Esophagus squamous epithelium (tissue), 5 donors: ENCODE data around the gene SPATS2L. TPM values are rescaled to one million over a fixed set of nuclear protein-coding genes. Genes with fewer than 3 reads are reported as not detected.

Experiments
- DNase-seq: peaks from one replicate; lab custom pipeline; 2025; lab: John Stamatoyannopoulos, UW
- H3K27ac ChIP-seq, 4 donors: fragments of 200-600 bp; sonication (generic); one replicate each; pipeline ENCODE4 v1.5.1; 2016 to 2019; ENCODE audit warnings: mild to moderate bottlenecking in 1 of 4
- H3K27me3 ChIP-seq, 4 donors: fragments of 200-600 bp; sonication (generic); 1 replicate in 3 of 4; 2 replicates in 1 of 4; pipeline versions ENCODE4 v1.5.1 to v1.6.0; 2017 to 2021; ENCODE audit warnings: antibody characterized with exemption in 1 of 4
- H3K36me3 ChIP-seq, 3 donors: fragments of 200-600 bp; sonication (generic); one replicate each; pipeline ENCODE4 v1.5.1; 2016 to 2019
- H3K4me1 ChIP-seq, 3 donors: fragments of 200-600 bp; sonication (generic); one replicate each; pipeline ENCODE4 v1.5.1; 2017 to 2019
- H3K4me3 ChIP-seq, 4 donors: fragments of 200-600 bp; sonication (generic); 1 replicate in 3 of 4; 2 replicates in 1 of 4; pipeline ENCODE4 v1.5.1; 2016 to 2019; ENCODE audit warnings: mild to moderate bottlenecking in 2 of 4, moderate library complexity in 1 of 4
- H3K9me3 ChIP-seq, 3 donors: fragments of 200-600 bp; sonication (generic); one replicate each; pipeline ENCODE4 v1.5.1; 2016 to 2019
- POLR2A ChIP-seq, 4 donors: fragments of 450-650 bp; IDR thresholded peaks; one replicate each; pipeline ENCODE4 v1.6.1; 2017; ENCODE audit warnings: antibody characterized with exemption in 4 of 4, mild to moderate bottlenecking in 4 of 4, moderate library complexity in 3 of 4
- WGBS, 2 donors: methylation state at CpG; one replicate each; pipeline ENCODE4 v1.1.5; 2018; 5-methylcytosine and 5-hydroxymethylcytosine counted together
- intact Hi-C: fragments of 100-400 bp; cut with DNase I; formaldehyde crosslinking; loops from one replicate; pipeline ENCODE4 v1.15.0; 2022
- total RNA-seq, 4 donors: library from RNA; depleted of rRNA; stranded (reverse); fragments of >200 nt; gene quantifications; one replicate each; pipeline ENCODE4 v1.1.0, GENCODE V29; 2016
- TF ChIP-seq, protein P1 (sequence below), 6 experiments: fragments of 450-650 bp in 4 of 6; fragments of 200-600 bp in 2 of 6; sonication (generic) in 2 of 6; IDR thresholded peaks; one replicate each; pipeline ENCODE4 v1.5.1; 2016 to 2019; ENCODE audit warnings: antibody characterized with exemption in 6 of 6, mild to moderate bottlenecking in 4 of 6, moderate library complexity in 4 of 6
- donor health status: DM: yes; HTN: yes; CAD: no.

Gene SPATS2L
- total RNA-seq, 4 donors from 2014 or later: 53.2 to 91.9 (median 68.3) TPM

DNA sequence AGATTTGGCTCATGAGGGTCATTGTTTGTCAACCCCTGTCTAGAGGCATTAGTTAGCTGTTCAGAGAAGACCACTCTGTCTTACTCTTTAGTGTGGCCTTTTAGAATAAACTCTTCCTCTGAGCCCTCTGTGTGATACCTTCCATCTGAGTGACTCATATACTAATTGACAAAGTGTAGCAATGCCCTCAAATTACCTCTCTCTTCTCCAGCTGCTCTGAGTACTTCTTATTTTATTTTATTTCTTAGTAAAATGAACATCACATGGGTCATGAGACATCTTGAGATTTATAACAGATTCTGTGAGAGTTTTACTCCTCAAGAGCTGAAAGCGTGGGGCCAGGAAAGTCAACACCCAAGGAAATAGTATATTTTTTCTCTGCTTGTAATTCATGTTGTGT, 136.0 kb downstream of the SPATS2L start:
- WGBS, 2 donors: 85 to 86% methylated on average over 1 of the region's 1 CpG
- H3K9me3 ChIP-seq: no peaks in the 10 kb centered on the region
- peaks cover 0 to 89% (median 0%) of the 10 kb centered on the region in 3 donors for H3K36me3 ChIP-seq
- no peak for DNase-seq
- H3K4me1 ChIP-seq: no peaks in the 10 kb centered on the region
- H3K27ac ChIP-seq: no peak overlapping the region
- H3K4me3 ChIP-seq: no peak overlapping the region
- intact Hi-C loops: no loop called here
- H3K27me3 ChIP-seq: no peaks in the 10 kb centered on the region
- TF ChIP-seq, protein P1, sequence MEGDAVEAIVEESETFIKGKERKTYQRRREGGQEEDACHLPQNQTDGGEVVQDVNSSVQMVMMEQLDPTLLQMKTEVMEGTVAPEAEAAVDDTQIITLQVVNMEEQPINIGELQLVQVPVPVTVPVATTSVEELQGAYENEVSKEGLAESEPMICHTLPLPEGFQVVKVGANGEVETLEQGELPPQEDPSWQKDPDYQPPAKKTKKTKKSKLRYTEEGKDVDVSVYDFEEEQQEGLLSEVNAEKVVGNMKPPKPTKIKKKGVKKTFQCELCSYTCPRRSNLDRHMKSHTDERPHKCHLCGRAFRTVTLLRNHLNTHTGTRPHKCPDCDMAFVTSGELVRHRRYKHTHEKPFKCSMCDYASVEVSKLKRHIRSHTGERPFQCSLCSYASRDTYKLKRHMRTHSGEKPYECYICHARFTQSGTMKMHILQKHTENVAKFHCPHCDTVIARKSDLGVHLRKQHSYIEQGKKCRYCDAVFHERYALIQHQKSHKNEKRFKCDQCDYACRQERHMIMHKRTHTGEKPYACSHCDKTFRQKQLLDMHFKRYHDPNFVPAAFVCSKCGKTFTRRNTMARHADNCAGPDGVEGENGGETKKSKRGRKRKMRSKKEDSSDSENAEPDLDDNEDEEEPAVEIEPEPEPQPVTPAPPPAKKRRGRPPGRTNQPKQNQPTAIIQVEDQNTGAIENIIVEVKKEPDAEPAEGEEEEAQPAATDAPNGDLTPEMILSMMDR (IDR thresholded peaks at IDR 0.05): no peak
- TF ChIP-seq POLR2A (IDR thresholded peaks at IDR 0.05): no peak

DNA sequence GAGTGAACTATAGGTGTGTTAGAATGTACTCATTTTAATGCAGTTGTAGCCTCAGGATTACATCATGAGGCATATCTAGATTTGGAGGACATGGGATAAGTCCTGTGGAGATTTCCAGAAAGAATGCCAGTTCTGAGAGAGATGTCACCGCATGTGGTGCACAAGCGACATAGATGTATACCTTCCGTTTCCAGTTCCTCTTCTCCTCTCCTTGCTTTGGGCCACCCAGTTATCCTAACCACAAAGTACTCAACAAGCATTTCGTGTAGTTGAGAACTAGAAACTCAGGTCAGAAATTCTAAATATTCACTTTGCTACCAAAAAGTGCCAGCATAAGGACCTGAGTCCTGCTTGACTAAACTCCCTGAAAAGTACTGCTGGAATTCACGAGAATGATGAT, 136.9 kb downstream of the SPATS2L start:
- Histone ChIP-seq H3K36me3 (peaks cover 0 to 93% (median 0%) of the 10 kb centered on the region in 3 donors), H3K4me3 (no peak overlapping the region), H3K27me3 (no peaks in the 10 kb centered on the region), H3K27ac (no peak overlapping the region), H3K9me3 (no peaks in the 10 kb centered on the region), H3K4me1 (no peaks in the 10 kb centered on the region)
- WGBS, 2 donors: 68 to 69% methylated on average over 5 of the region's 5 CpGs
- intact Hi-C loops: no loop called here
- TF ChIP-seq POLR2A (IDR thresholded peaks at IDR 0.05): no peak
- TF ChIP-seq, protein P1 (IDR thresholded peaks at IDR 0.05): no peak
- DNase-seq: no peak

DNA sequence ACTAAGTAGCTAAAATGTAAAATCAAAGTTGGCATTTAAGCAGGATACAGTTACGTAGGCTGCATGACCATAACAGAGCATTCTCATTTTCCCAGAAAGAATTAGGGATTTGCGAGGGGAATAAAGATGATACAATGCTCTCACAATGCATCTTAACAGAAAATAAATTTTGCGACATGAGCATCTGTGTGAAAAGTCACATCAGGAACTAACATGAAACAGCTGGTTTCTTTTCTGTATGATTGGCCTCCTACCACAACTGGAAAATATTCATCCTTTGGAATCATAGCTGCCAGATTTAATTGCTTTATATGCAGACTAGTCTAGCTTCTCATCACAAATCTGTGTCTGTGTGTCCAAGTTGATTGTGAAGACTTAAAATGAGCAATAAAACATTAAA, 137.4 kb downstream of the SPATS2L start:
- DNase-seq: no peak
- Histone ChIP-seq H3K27me3 (no peaks in the 10 kb centered on the region), H3K4me3 (no peak overlapping the region), H3K27ac (no peak overlapping the region), H3K36me3 (peaks cover 0 to 88% (median 0%) of the 10 kb centered on the region in 3 donors), H3K9me3 (no peaks in the 10 kb centered on the region), H3K4me1 (no peaks in the 10 kb centered on the region)
- intact Hi-C loops: no loop called here
- no peak for TF ChIP-seq POLR2A (IDR thresholded peaks at IDR 0.05)
- TF ChIP-seq, protein P1 (IDR thresholded peaks at IDR 0.05): no peak
- WGBS, 2 donors: 71 to 93% methylated on average over 3 of the region's 3 CpGs

DNA sequence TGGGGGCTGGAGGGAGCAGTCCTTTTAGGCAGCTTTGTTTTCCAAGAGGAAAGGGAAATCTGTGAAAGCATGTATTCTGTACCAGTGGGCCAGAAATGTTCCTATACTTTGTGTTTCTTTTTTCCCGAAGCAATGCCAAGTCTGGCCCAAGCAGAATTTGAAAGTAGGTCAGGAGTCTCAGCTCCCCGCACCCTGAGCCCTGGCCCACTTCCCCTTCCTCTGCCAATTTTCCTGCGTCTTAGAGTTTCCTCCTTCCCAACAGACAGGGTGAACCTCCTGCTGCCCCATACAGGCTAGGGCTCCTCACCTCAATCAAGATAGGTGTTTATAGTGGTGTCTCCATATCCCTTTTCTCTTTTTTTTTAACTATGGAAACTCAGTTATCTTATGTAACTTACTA, 138.0 kb downstream of the SPATS2L start:
- H3K27ac ChIP-seq: no peak overlapping the region
- intact Hi-C loops: no loop called here
- DNase-seq: no peak
- peaks cover 0 to 82% (median 0%) of the 10 kb centered on the region in 3 donors for H3K36me3 ChIP-seq
- no peak for TF ChIP-seq POLR2A (IDR thresholded peaks at IDR 0.05)
- TF ChIP-seq, protein P1 (IDR thresholded peaks at IDR 0.05): no peak
- H3K4me1 ChIP-seq: no peaks in the 10 kb centered on the region
- WGBS, 2 donors: 57 to 78% methylated on average over 3 of the region's 3 CpGs
- H3K4me3 ChIP-seq: no peak overlapping the region
- H3K9me3 ChIP-seq: no peaks in the 10 kb centered on the region
- H3K27me3 ChIP-seq: no peaks in the 10 kb centered on the region

DNA sequence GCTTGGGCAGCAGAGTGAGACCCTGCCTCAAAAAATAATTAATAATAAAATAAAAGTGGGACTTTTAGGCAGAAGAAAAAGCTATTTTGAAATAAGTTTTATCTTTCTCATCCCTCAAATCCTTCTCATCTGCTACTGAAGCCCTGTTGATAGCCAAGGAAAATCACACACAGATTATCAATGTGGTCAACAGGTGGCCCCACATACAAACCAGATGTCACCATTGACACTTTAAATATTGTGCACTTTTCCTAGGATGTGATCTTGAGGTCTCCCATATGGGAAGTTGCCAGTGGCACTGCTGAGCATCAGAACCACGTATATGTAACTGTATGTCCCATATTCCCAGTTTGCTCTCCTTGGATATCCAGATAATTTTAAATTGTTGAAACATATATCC, 138.8 kb downstream of the SPATS2L start:
- Histone ChIP-seq H3K36me3 (peaks cover 0 to 81% (median 0%) of the 10 kb centered on the region in 3 donors), H3K9me3 (no peaks in the 10 kb centered on the region), H3K27me3 (no peaks in the 10 kb centered on the region), H3K4me3 (no peak overlapping the region), H3K4me1 (no peaks in the 10 kb centered on the region), H3K27ac (no peak overlapping the region)
- WGBS, 2 donors: 71 to 87% methylated on average over 1 of the region's 1 CpG
- TF ChIP-seq POLR2A (IDR thresholded peaks at IDR 0.05): no peak
- TF ChIP-seq, protein P1 (IDR thresholded peaks at IDR 0.05): no peak
- intact Hi-C loops: no loop called here
- no peak for DNase-seq
